ENCODE data around the gene PPP1CC. TPM values are rescaled to one million over a fixed set of nuclear protein-coding genes. Genes with fewer than 3 reads are reported as not detected.
A peak's percentile ranks its signal among the peaks of the same experiment; 100 is the strongest.

PPP1CC gene
- total RNA-seq, 1 donor from 2014 or later, result 156 TPM

DNA sequence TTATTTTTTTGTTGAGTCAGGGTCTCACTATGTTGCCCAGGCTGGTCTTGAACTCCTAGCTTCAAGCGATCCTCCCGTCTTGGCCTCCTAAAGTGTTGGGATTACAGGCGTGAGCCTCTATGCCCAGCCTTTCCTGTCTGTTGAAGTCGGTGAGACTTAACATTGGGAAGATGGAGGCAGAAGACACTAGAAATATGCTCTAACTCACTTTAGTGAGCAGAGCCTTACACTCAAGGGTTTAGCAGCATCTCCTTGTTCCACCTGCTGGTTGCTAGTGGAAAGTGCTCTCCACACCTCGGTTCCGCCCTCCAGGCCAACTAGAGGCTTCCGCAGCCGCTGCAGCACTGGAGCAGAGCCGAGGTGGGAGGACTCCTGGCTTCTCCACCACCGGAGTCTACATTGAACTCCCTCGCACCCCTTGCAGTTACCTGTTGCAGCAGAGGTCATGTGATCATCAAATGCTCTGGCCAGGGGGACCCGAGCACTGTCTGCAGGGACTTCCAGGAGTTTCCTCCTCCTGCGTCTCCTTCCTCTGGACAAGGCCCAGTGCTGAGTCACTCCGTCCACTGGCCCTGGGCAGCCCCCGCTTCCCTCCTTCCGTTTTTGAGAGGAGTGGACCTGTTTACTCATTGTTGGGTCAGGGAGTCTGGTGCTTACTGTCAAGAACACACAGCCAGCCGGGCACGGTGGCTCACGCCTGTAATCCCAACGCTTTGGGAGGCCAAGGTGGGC lies 44.4 kb downstream of the PPP1CC start:
- peak overlapping the region; percentile 73 for H3K27ac ChIP-seq (replicated peaks)
- no peaks in the 10 kb centered on the region for H3K9me3 ChIP-seq (replicated peaks)
- H3K27me3 ChIP-seq (ENCODE audit: low read depth), result no peaks in the 10 kb centered on the region
- H3K4me1 ChIP-seq, result peaks cover 31% of the 10 kb centered on the region
- peak; percentile 77 for DNase-seq
- intact Hi-C loops (cut with micrococcal nuclease), result no loop called here
- TF ChIP-seq, protein P1, sequence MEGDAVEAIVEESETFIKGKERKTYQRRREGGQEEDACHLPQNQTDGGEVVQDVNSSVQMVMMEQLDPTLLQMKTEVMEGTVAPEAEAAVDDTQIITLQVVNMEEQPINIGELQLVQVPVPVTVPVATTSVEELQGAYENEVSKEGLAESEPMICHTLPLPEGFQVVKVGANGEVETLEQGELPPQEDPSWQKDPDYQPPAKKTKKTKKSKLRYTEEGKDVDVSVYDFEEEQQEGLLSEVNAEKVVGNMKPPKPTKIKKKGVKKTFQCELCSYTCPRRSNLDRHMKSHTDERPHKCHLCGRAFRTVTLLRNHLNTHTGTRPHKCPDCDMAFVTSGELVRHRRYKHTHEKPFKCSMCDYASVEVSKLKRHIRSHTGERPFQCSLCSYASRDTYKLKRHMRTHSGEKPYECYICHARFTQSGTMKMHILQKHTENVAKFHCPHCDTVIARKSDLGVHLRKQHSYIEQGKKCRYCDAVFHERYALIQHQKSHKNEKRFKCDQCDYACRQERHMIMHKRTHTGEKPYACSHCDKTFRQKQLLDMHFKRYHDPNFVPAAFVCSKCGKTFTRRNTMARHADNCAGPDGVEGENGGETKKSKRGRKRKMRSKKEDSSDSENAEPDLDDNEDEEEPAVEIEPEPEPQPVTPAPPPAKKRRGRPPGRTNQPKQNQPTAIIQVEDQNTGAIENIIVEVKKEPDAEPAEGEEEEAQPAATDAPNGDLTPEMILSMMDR (IDR thresholded peaks at IDR 0.05; ENCODE audit: borderline replicate concordance), result peak; percentile 87
- no peaks in the 10 kb centered on the region for H3K36me3 ChIP-seq
- peak overlapping the region; percentile 45 for H3K4me3 ChIP-seq

DNA sequence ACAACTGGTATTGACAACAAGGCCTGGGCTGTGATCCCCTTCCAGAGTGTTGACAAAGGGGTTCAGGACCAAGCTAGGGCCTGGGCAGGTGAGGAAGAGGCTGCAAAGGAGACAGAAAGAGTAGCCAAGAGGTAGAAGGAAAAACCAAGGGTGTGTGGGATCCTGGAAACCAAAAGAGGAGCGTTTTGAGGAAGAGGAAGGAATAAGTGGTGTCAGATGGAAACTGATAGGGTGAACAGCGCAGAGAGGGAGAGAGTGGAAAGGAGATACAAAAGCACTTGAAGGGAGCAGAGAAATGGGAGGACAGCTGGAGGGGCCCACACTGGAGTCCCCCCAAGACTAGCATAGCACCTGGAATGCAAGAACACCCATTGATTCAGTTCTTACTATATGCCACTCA lies 45.5 kb downstream of the PPP1CC start:
- TF ChIP-seq, protein P1 (IDR thresholded peaks at IDR 0.05; ENCODE audit: borderline replicate concordance), result no peak
- no peak for DNase-seq
- Histone ChIP-seq H3K4me1 (peaks cover 31% of the 10 kb centered on the region), H3K27me3 (ENCODE audit: low read depth) (no peaks in the 10 kb centered on the region), H3K4me3 (no peak overlapping the region), H3K36me3 (no peaks in the 10 kb centered on the region), H3K27ac (replicated peaks) (no peak overlapping the region), H3K9me3 (replicated peaks) (no peaks in the 10 kb centered on the region)
- intact Hi-C loops (cut with micrococcal nuclease), result no loop called here

DNA sequence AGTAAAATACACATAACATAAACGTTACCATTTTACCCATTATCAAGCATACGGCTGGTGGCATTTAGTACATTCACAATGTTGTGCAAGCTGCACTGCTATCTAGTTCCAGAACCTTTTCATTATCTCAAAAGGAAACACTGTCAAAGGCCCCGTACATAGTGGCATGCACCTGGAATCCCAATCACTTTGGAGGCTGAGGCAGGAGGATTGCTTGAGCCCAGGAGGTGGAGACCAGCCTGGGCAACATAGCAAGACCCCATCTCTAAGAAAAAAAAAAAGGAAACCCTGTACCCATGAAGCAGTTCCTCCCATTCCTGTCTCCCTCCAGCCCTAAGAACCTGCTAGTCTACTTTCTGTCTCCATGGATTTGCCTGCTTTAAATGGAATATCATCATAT lies 46.4 kb downstream of the PPP1CC start:
- Histone ChIP-seq H3K9me3 (replicated peaks) (no peaks in the 10 kb centered on the region), H3K27me3 (ENCODE audit: low read depth) (no peaks in the 10 kb centered on the region), H3K36me3 (no peaks in the 10 kb centered on the region), H3K4me3 (no peak overlapping the region), H3K4me1 (peaks cover 31% of the 10 kb centered on the region), H3K27ac (replicated peaks) (no peak overlapping the region)
- intact Hi-C loops (cut with micrococcal nuclease), result no loop called here
- TF ChIP-seq, protein P1 (IDR thresholded peaks at IDR 0.05; ENCODE audit: borderline replicate concordance), result no peak
- no peak for DNase-seq

DNA sequence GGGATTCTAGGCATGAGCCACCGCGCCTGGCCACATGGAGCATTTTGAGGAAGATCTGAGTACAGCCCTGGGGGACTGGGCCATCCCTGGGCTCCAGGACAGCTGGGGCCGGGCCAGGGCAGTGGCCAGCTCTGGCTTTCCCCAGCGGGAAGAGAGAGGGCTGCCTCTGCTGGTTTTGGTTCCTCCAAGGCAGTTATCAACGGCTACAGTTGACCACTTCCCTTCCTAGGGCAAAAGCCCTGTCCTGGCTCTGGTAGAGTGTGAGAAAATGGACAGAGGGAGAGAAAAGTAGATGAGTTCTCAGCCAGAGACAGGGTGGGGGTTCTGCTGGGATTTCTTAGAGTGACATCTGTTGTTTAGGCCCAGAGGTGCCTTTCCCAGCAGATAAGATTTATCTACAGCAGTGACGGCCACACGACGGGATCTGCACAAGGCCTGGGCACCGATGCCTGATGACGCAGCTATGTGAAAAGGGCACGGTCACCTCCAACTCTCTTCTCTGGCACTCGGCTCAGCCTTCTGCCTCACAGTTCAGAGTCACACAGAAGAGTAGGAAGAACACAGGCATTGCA lies 48.3 kb downstream of the PPP1CC start:
- peak; percentile 66 for DNase-seq
- Histone ChIP-seq H3K27ac (replicated peaks) (peak overlapping the region; percentile 82), H3K9me3 (replicated peaks) (no peaks in the 10 kb centered on the region), H3K27me3 (ENCODE audit: low read depth) (no peaks in the 10 kb centered on the region), H3K36me3 (no peaks in the 10 kb centered on the region), H3K4me1 (peaks cover 34% of the 10 kb centered on the region), H3K4me3 (no peak overlapping the region)
- TF ChIP-seq, protein P1 (IDR thresholded peaks at IDR 0.05; ENCODE audit: borderline replicate concordance), result no peak
- intact Hi-C loops (cut with micrococcal nuclease), result no loop called here

DNA sequence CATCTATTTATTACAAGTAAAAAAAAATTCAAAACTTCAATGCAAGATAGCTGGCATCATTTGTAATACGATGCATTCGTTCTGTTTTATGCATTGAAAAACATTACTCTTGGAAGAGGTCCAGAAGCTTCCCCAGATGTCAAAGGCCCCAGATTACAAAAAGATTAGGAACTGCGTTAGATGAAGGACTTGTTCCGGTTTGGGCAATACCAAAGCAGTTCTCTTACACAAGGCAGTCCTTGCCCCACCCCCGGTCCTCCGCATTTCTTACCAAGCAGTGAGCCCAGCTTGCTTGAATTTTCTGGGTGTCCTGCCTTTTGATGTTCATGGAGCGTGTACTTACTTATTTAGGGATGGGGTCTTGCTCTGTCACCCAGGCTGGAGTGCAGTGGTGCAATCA lies 49.0 kb downstream of the PPP1CC start:
- Histone ChIP-seq H3K27ac (replicated peaks) (peak overlapping the region; percentile 82), H3K4me1 (peaks cover 34% of the 10 kb centered on the region)
- intact Hi-C loops (cut with micrococcal nuclease), result no loop called here

More for the DNA sequence above, 49.0 kb downstream of the PPP1CC start:
- TF ChIP-seq, protein P1 (IDR thresholded peaks at IDR 0.05; ENCODE audit: borderline replicate concordance), result no peak
- DNase-seq, result peak; percentile 37
- no peaks in the 10 kb centered on the region for H3K9me3 ChIP-seq (replicated peaks)
- H3K4me3 ChIP-seq, result no peak overlapping the region
- H3K36me3 ChIP-seq, result no peaks in the 10 kb centered on the region
- no peaks in the 10 kb centered on the region for H3K27me3 ChIP-seq (ENCODE audit: low read depth)
